ENCODE results near the gene SMIM43. TPM values are rescaled to one million over a fixed set of nuclear protein-coding genes. Genes with fewer than 3 reads are reported as not detected.

Gene SMIM43
- total and polyA plus RNA-seq, 2 donors (not counting 3 experiments of a cell fraction or from before 2014, with no cell fraction given), result 0.18 TPM; not detected in 1

DNA sequence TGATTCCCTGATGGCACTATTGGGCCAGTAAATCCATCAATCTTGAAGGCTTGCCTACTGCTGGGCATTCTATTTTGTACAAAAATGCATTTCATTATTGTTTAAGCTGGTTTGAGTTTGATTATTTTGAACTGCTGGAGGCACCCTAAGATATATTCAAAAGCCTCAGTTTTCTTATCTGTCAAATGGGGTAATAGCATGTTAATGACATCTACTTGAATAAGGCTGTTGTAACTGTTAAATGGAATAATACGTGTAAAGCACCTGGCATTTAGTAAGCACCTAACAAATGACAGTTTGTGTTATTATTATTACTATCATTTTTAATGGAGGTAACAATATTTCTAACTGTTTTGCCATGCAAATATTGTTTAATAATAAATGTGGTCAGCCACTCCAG is 6.9 kb upstream of the SMIM43 start:
- Histone ChIP-seq H3K79me2 (ENCODE audit: control insufficient read depth, insufficient read depth, low read length) (no peaks in the 10 kb centered on the region), H3K4me2 (ENCODE audit: insufficient read depth, low read length) (no peak overlapping the region), H2AFZ (ENCODE audit: low read depth, low read length) (no peak overlapping the region), H3K9me1 (replicated peaks; ENCODE audit: control insufficient read depth, extremely low read depth, insufficient read depth, low read length) (no peaks in the 10 kb centered on the region), H3K9ac (replicated peaks; ENCODE audit: extremely low read depth, insufficient read depth, low read length) (no peak overlapping the region), H3K9me3 (replicated peaks; ENCODE audit: control insufficient read depth, insufficient read depth, low read length) (no peaks in the 10 kb centered on the region), H3K4me3 (replicated peaks in 1 of 3; ENCODE audit: insufficient read depth in 1 of 3, low read depth in 1 of 3, low read length in 3 of 3) (no peak overlapping the region), H3K27ac (ENCODE audit: insufficient read depth, low read depth, low read length) (no peak overlapping the region), H4K20me1 (replicated peaks; ENCODE audit: control insufficient read depth, extremely low read depth, insufficient read depth, low read length) (no peaks in the 10 kb centered on the region), H3K36me3 (ENCODE audit: control insufficient read depth in 2 of 2, extremely low read depth in 1 of 2, insufficient read depth in 2 of 2, low read length in 2 of 2) (no peaks in the 10 kb centered on the region), H3K4me1 (ENCODE audit: control insufficient read depth, extremely low read depth, insufficient read depth, low read length) (no peaks in the 10 kb centered on the region), H3K27me3 (ENCODE audit: control insufficient read depth in 2 of 2, insufficient read depth in 2 of 2, low read length in 2 of 2) (peaks cover 24 to 27% of the 10 kb centered on the region in 2 experiments)
- TF ChIP-seq GATA2 (IDR thresholded peaks at IDR 0.05; ENCODE audit: insufficient read depth, insufficient read length, low read depth, low read length) (no peak), CTCF (IDR thresholded peaks at IDR 0.05; ENCODE audit: extremely low read depth in 1 of 2, insufficient read depth in 1 of 2, low read depth in 1 of 2, low read length in 2 of 2) (no peak), JUN (IDR thresholded peaks at IDR 0.05; ENCODE audit: borderline replicate concordance, insufficient read depth, insufficient read length, low read depth) (no peak), POLR2A (IDR thresholded peaks at IDR 0.05; ENCODE audit: low read depth, low read length) (no peak), EZH2 (IDR thresholded peaks at IDR 0.05; ENCODE audit: borderline replicate concordance, low read depth, low read length, severe bottlenecking) (no peak), FOS (IDR thresholded peaks at IDR 0.05; ENCODE audit: borderline replicate concordance, insufficient read depth, low read length) (no peak), POLR2AphosphoS5 (IDR thresholded peaks at IDR 0.05; ENCODE audit: insufficient read depth, low read depth, low read length) (no peak), MYC (IDR thresholded peaks at IDR 0.05; ENCODE audit: low read depth, low read length) (no peak)
- TF ChIP-seq, protein P1, sequence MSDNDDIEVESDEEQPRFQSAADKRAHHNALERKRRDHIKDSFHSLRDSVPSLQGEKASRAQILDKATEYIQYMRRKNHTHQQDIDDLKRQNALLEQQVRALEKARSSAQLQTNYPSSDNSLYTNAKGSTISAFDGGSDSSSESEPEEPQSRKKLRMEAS (IDR thresholded peaks at IDR 0.05; ENCODE audit: insufficient read depth, insufficient read length), result no peak
- dilution Hi-C loops (cut with MboI; ENCODE audit: extremely low pct_ligation_motif_present, low sequenced_read_pairs) (no loop called here), intact Hi-C loops (cut with micrococcal nuclease) (no loop called here)
- BruUV-seq (replicated peaks), result no TSS peak
- DNase-seq (ENCODE audit: low read depth, low spot score), result no peak
- ChIA-PET POLR2A (no interaction called here), CTCF (no interaction called here)
- FAIRE-seq, result no peak

All from endothelial cell of umbilical vein (primary cell).